HepG2 (cell line): ENCODE results near the gene EVA1A. TPM values are rescaled to one million over a fixed set of nuclear protein-coding genes. Genes with fewer than 3 reads are reported as not detected.

Experiments
- AFF4 ChIP-seq: sonication (generic); formaldehyde crosslinking; IDR thresholded peaks from 2 replicates; pipeline ENCODE4 v1.4.0; 2020; ENCODE audit warnings: missing genetic modification reagents
- ATF3 ChIP-seq: sonication (generic); formaldehyde crosslinking; IDR thresholded peaks from 2 replicates; pipeline ENCODE4 v1.4.0; 2020; ENCODE audit warnings: missing genetic modification reagents
- ATM ChIP-seq: fragments of 450-650 bp; IDR thresholded peaks from 2 replicates; pipeline ENCODE4 v1.7.1; 2017; ENCODE audit warnings: mild to moderate bottlenecking, borderline replicate concordance
- BCL6 ChIP-seq: IDR thresholded peaks from 2 replicates; pipeline ENCODE4 v1.6.1; 2016; ENCODE audit warnings: missing genetic modification reagents, missing compliant biosample characterization
- BRCA1 ChIP-seq: sonication (generic); formaldehyde crosslinking; IDR thresholded peaks from 2 replicates; pipeline ENCODE4 v1.4.0; 2020; ENCODE audit warnings: missing genetic modification reagents
- GTF3A ChIP-seq: sonication (generic); formaldehyde crosslinking; conservative IDR thresholded peaks from 2 replicates; pipeline ENCODE4 v1.4.0; 2020; ENCODE audit warnings: mild to moderate bottlenecking, missing genetic modification reagents
- MATR3 ChIP-seq: sonication (generic); formaldehyde crosslinking; IDR thresholded peaks from 2 replicates; pipeline ENCODE4 v1.4.0; 2020; ENCODE audit warnings: missing genetic modification reagents
- MEF2D ChIP-seq: sonication (generic); formaldehyde crosslinking; IDR thresholded peaks from 2 replicates; pipeline ENCODE4 v1.5.1; 2020; ENCODE audit warnings: mild to moderate bottlenecking, missing genetic modification reagents
- MTA3 ChIP-seq: sonication (generic); formaldehyde crosslinking; IDR thresholded peaks from 2 replicates; pipeline ENCODE4 v1.4.0; 2020; ENCODE audit warnings: missing genetic modification reagents
- MTF1 ChIP-seq: sonication (generic); formaldehyde crosslinking; IDR thresholded peaks from 2 replicates; pipeline ENCODE4 v1.5.0; 2020; ENCODE audit warnings: missing genetic modification reagents
- NCOA1 ChIP-seq: sonication (generic); formaldehyde crosslinking; IDR thresholded peaks from 2 replicates; pipeline ENCODE4 v1.9.0; 2021; ENCODE audit warnings: missing genetic modification reagents
- NFE2 ChIP-seq: sonication (generic); formaldehyde crosslinking; IDR thresholded peaks from 2 replicates; pipeline ENCODE4 v1.4.0; 2020; ENCODE audit warnings: missing genetic modification reagents
- ONECUT2 ChIP-seq: sonication (generic); formaldehyde crosslinking; IDR thresholded peaks from 2 replicates; pipeline ENCODE4 v1.4.0; 2020; ENCODE audit warnings: missing genetic modification reagents
- PCBP1 ChIP-seq: fragments of 200-400 bp; formaldehyde crosslinking; IDR thresholded peaks from 2 replicates; pipeline ENCODE4 v1.6.1; 2017; ENCODE audit warnings: mild to moderate bottlenecking, low read depth, low read length, borderline replicate concordance
- PLRG1 ChIP-seq: fragments of 450-650 bp; conservative IDR thresholded peaks from 2 replicates; pipeline ENCODE4 v1.6.1; 2016
- ZBTB26 ChIP-seq: IDR thresholded peaks from 2 replicates; pipeline ENCODE4 v1.6.1; 2016; ENCODE audit warnings: missing compliant biosample characterization, missing genetic modification reagents, borderline replicate concordance
- ZFP90 ChIP-seq: sonication (generic); formaldehyde crosslinking; IDR thresholded peaks from 2 replicates; pipeline ENCODE4 v1.8.0; 2022; ENCODE audit warnings: missing genetic modification reagents, mild to moderate bottlenecking, inconsistent platforms, borderline replicate concordance
- ZNF234 ChIP-seq: sonication (generic); formaldehyde crosslinking; conservative IDR thresholded peaks from 2 replicates; pipeline ENCODE4 v1.5.1; 2020; ENCODE audit warnings: mild to moderate bottlenecking, missing genetic modification reagents
- ZNF235 ChIP-seq: sonication (generic); formaldehyde crosslinking; IDR thresholded peaks from 2 replicates; pipeline ENCODE4 v1.8.1; 2023; ENCODE audit warnings: mild to moderate bottlenecking, missing genetic modification reagents, borderline replicate concordance
- ZNF333 ChIP-seq: sonication (generic); formaldehyde crosslinking; IDR thresholded peaks from 2 replicates; pipeline ENCODE4 v1.4.0; 2020; ENCODE audit warnings: mild to moderate bottlenecking, missing genetic modification reagents, borderline replicate concordance
- ZNF44 ChIP-seq: sonication (generic); formaldehyde crosslinking; IDR thresholded peaks from 2 replicates; pipeline ENCODE4 v1.5.1; 2020; ENCODE audit warnings: mild to moderate bottlenecking, missing genetic modification reagents
- ZNF468 ChIP-seq: sonication (generic); formaldehyde crosslinking; IDR thresholded peaks from 2 replicates; pipeline ENCODE4 v1.8.0; 2022; ENCODE audit warnings: mild to moderate bottlenecking, moderate library complexity, missing genetic modification reagents
- ZNF547 ChIP-seq: sonication (generic); formaldehyde crosslinking; IDR thresholded peaks from 2 replicates; pipeline ENCODE4 v1.5.1; 2020; ENCODE audit warnings: mild to moderate bottlenecking, missing genetic modification reagents
- ZNF598 ChIP-seq: sonication (generic); formaldehyde crosslinking; IDR thresholded peaks from 2 replicates; pipeline ENCODE4 v1.5.1; 2020; ENCODE audit warnings: mild to moderate bottlenecking, missing genetic modification reagents, borderline replicate concordance
- ZNF660 ChIP-seq: sonication (generic); formaldehyde crosslinking; IDR thresholded peaks from 2 replicates; pipeline ENCODE4 v1.5.1; 2020; ENCODE audit warnings: mild to moderate bottlenecking, low read depth, missing genetic modification reagents, borderline replicate concordance
- ZNF709 ChIP-seq: sonication (generic); formaldehyde crosslinking; IDR thresholded peaks from 2 replicates; pipeline ENCODE4 v1.5.0; 2020; ENCODE audit warnings: mild to moderate bottlenecking, missing genetic modification reagents
- ZSCAN20 ChIP-seq: sonication (generic); formaldehyde crosslinking; IDR thresholded peaks from 2 replicates; pipeline ENCODE4 v1.4.0; 2020; ENCODE audit warnings: missing genetic modification reagents, mild to moderate bottlenecking, borderline replicate concordance
- polyA plus RNA-seq, 8 experiments: library from polyadenylated mRNA; depleted of rRNA in 3 of 8; stranded (reverse) in 7 of 8; unstranded in 1 of 8; fragments of >200 nt; fragmentation: Illumina TruSeq in 4 of 8; extraction: Trizol in 4 of 8; gene quantifications; 2 replicates each; pipeline versions ENCODE4 v1.2.1 to v1.2.3, GENCODE V29; 2011 to 2016; ENCODE audit warnings: low read depth in 4 of 8, missing spikeins in 1 of 8, mixed read lengths in 1 of 8; ENCODE audit not compliant: insufficient read depth in 1 of 8
- total RNA-seq, 5 experiments: library from RNA; depleted of rRNA; stranded (reverse); fragments of >200 nt; fragmentation: Illumina TruSeq; extraction: Trizol; gene quantifications; 2 replicates each; pipeline ENCODE4 v1.2.3, GENCODE V29; 2016; ENCODE audit warnings: low read depth in 1 of 5

The EVA1A gene
- total and polyA plus RNA-seq, 2 of the 13 experiments (the other 11 are each of a cell fraction or from before 2014, with no cell fraction given): 57.5 to 57.8 TPM

GRCh38 chr2:75521225-75521872, 39.4 kb downstream of the EVA1A start (continued):
- no peak for TF ChIP-seq PCBP1
- TF ChIP-seq ZNF709 (CRISPR knock-in tag): no peak
- no peak for TF ChIP-seq ZNF44 (CRISPR knock-in tag)
- no peak for TF ChIP-seq ZNF235 (CRISPR knock-in tag)
- no peak for TF ChIP-seq MATR3 (CRISPR knock-in tag)
- TF ChIP-seq BRCA1: no peak
- TF ChIP-seq ZSCAN20 (CRISPR knock-in tag): no peak
- TF ChIP-seq ONECUT2: peak; percentile 89
- no peak for TF ChIP-seq MTF1 (CRISPR knock-in tag)
- no peak for TF ChIP-seq ZNF234 (CRISPR knock-in tag)
- peak; percentile 80; the same call in 1 of the 2 replicates for TF ChIP-seq ATF3 (CRISPR knock-in tag)
- TF ChIP-seq GTF3A (CRISPR knock-in tag): no peak
- TF ChIP-seq NFE2: no peak
- TF ChIP-seq NCOA1 (CRISPR knock-in tag): 0 out of 2 replicates have a peak, but pooled peaks have one; percentile 60
- TF ChIP-seq AFF4 (CRISPR knock-in tag): peak; percentile 94
- TF ChIP-seq MEF2D: peak; percentile 77
- TF ChIP-seq ZNF547: no peak
- no peak for TF ChIP-seq MTA3 (CRISPR knock-in tag)
- no peak for TF ChIP-seq ZNF660 (CRISPR knock-in tag)
- TF ChIP-seq PLRG1: no peak
- no peak for TF ChIP-seq ATM
- TF ChIP-seq ZFP90 (CRISPR knock-in tag): peak; percentile 30; the same call in 1 of the 2 replicates
- TF ChIP-seq ZNF333 (CRISPR knock-in tag): no peak
- TF ChIP-seq BCL6 (CRISPR knock-in tag): peak; percentile 95
- no peak for TF ChIP-seq ZNF468 (CRISPR knock-in tag)
- no peak for TF ChIP-seq ZNF598 (CRISPR knock-in tag)
- no peak for TF ChIP-seq ZBTB26 (CRISPR knock-in tag)
